HL-60 (cell line): ENCODE measurements around the gene NPTXR.

ENCODE experiments used
- DNase-seq, 2 experiments: peaks; one replicate each; pipeline ENCODE4 v3.0.0-alpha.2; 2010 to 2020; ENCODE audit warnings: low read depth in 1 of 2, low spot score in 1 of 2
- H3K27ac ChIP-seq: fragments of 250-450 bp; sonication (Bioruptor Pico); replicated peaks from 2 replicates; pipeline ENCODE4 v1.5.1; 2020; ENCODE audit warnings: mild to moderate bottlenecking, moderate library complexity
- H3K27me3 ChIP-seq: fragments of 250-450 bp; sonication (Bioruptor Pico); 2 replicates; pipeline ENCODE4 v1.5.1; 2021; ENCODE audit warnings: mild to moderate bottlenecking, moderate library complexity; ENCODE audit not compliant: insufficient read depth, poor library complexity, severe bottlenecking
- H3K4me3 ChIP-seq: replicated peaks from 2 replicates; pipeline ENCODE4 v1.5.1; 2011; ENCODE audit warnings: mild to moderate bottlenecking, control low read depth, low read length; ENCODE audit not compliant: insufficient read depth
- GABPA ChIP-seq: IDR thresholded peaks from 2 replicates; pipeline ENCODE4 v1.6.1; 2012; ENCODE audit warnings: low read depth
- POLR2AphosphoS5 ChIP-seq: IDR thresholded peaks from 2 replicates; pipeline ENCODE4 v1.6.1; 2012; ENCODE audit warnings: low read depth
- SPI1 ChIP-seq: IDR thresholded peaks from 2 replicates; pipeline ENCODE4 v1.6.1; 2012; ENCODE audit warnings: low read depth, mild to moderate bottlenecking, borderline replicate concordance
- TF ChIP-seq, protein P1 (sequence below): IDR thresholded peaks from one replicate; pipeline ENCODE4 v1.5.1; 2011; ENCODE audit warnings: low read length, control low read depth, inconsistent platforms; ENCODE audit not compliant: insufficient read depth
- TF ChIP-seq, protein P2 (sequence below): IDR thresholded peaks from 2 replicates; pipeline ENCODE4 v1.6.1; 2012; ENCODE audit warnings: low read depth; ENCODE audit not compliant: insufficient replicate concordance

The NPTXR gene

DNA sequence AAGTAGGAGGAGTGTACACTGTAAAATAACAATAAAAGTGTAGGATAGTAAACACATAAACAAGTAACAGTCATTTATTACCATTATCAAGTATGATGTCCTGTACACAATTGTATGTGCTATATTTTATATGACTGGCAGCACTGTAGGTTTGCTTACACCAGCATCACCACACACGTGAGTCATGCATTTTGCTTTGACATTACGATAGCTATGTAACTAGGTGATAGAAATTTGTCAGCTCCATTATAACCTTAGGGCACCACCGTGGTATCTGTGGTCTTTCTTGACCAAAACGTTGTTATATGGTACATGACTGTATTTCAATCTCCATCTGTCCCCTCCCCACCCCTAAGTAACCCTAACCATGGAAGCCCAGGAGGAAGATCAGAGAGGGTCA, 51.0 kb downstream of the NPTXR start:
- no peaks in the 10 kb centered on the region for H3K27me3 ChIP-seq
- H3K27ac ChIP-seq: no peak overlapping the region
- no peak for DNase-seq
- TF ChIP-seq GABPA: no peak
- TF ChIP-seq, protein P1, sequence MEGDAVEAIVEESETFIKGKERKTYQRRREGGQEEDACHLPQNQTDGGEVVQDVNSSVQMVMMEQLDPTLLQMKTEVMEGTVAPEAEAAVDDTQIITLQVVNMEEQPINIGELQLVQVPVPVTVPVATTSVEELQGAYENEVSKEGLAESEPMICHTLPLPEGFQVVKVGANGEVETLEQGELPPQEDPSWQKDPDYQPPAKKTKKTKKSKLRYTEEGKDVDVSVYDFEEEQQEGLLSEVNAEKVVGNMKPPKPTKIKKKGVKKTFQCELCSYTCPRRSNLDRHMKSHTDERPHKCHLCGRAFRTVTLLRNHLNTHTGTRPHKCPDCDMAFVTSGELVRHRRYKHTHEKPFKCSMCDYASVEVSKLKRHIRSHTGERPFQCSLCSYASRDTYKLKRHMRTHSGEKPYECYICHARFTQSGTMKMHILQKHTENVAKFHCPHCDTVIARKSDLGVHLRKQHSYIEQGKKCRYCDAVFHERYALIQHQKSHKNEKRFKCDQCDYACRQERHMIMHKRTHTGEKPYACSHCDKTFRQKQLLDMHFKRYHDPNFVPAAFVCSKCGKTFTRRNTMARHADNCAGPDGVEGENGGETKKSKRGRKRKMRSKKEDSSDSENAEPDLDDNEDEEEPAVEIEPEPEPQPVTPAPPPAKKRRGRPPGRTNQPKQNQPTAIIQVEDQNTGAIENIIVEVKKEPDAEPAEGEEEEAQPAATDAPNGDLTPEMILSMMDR: no peak
- TF ChIP-seq, protein P2, sequence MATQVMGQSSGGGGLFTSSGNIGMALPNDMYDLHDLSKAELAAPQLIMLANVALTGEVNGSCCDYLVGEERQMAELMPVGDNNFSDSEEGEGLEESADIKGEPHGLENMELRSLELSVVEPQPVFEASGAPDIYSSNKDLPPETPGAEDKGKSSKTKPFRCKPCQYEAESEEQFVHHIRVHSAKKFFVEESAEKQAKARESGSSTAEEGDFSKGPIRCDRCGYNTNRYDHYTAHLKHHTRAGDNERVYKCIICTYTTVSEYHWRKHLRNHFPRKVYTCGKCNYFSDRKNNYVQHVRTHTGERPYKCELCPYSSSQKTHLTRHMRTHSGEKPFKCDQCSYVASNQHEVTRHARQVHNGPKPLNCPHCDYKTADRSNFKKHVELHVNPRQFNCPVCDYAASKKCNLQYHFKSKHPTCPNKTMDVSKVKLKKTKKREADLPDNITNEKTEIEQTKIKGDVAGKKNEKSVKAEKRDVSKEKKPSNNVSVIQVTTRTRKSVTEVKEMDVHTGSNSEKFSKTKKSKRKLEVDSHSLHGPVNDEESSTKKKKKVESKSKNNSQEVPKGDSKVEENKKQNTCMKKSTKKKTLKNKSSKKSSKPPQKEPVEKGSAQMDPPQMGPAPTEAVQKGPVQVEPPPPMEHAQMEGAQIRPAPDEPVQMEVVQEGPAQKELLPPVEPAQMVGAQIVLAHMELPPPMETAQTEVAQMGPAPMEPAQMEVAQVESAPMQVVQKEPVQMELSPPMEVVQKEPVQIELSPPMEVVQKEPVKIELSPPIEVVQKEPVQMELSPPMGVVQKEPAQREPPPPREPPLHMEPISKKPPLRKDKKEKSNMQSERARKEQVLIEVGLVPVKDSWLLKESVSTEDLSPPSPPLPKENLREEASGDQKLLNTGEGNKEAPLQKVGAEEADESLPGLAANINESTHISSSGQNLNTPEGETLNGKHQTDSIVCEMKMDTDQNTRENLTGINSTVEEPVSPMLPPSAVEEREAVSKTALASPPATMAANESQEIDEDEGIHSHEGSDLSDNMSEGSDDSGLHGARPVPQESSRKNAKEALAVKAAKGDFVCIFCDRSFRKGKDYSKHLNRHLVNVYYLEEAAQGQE: no peak
- TF ChIP-seq POLR2AphosphoS5: no peak
- TF ChIP-seq SPI1: no peak
- no peak overlapping the region for H3K4me3 ChIP-seq

DNA sequence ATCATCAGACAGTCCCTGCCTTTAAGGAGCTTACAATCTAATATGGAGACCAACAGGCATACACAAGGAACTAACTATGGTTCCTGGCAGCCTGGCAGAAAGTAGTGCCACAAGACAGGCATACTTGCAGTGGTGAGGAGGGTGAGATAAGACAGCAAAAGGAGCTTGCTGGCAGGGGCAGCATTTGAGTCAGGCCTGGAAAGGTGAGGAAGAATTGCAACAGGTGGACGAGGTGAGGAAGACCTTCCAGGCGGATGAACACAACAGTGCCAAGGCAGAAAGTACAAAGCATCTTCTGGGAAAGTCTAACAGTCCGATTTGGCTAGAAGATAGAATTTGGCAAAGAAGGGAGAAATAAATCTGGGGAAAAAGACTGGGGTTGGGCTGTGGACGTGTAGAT, 54.2 kb downstream of the NPTXR start:
- Histone ChIP-seq H3K27me3 (no peaks in the 10 kb centered on the region), H3K4me3 (no peak overlapping the region), H3K27ac (no peak overlapping the region)
- no peak for DNase-seq
- TF ChIP-seq GABPA (no peak), POLR2AphosphoS5 (no peak), SPI1 (no peak)
- TF ChIP-seq, protein P2: no peak
- TF ChIP-seq, protein P1: no peak

DNA sequence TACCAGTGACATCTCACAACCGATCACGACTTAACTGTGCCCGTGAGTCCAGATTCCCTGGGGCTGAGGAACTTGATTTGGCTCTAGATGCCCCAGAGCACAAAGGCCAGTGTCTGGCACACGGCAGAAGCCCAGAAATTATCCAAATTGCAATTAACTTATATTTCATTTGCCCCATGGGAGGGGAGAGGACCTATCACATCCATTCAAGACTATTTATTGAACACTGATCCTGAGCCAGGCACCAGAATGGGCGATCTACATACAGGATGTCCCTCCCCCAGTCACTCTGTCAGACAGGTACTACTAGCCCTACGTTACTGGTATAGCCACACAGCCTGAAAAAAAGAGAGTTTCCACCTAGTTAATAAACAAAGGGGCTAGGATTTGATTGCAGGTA, 55.0 kb downstream of the NPTXR start:
- Histone ChIP-seq H3K27me3 (no peaks in the 10 kb centered on the region), H3K27ac (no peak overlapping the region), H3K4me3 (no peak overlapping the region)
- TF ChIP-seq GABPA (no peak), POLR2AphosphoS5 (no peak), SPI1 (no peak)
- TF ChIP-seq, protein P2: no peak
- TF ChIP-seq, protein P1: no peak
- DNase-seq: no peak
